Natural killer cell (primary cell): ENCODE data around the gene COQ8A. TPM values are rescaled to one million over a fixed set of nuclear protein-coding genes. Genes with fewer than 3 reads are reported as not detected.

Experiments
- ATAC-seq, 3 donors: fragments of 150-1000 bp in 2 of 3; fragments of 200-7000 bp in 1 of 3; cut with Tn5 transposase; 1 replicate in 1 of 3; 2 replicates in 2 of 3; pipeline ENCODE4 v1.10.0; 2021; ENCODE audit warnings: mild to moderate bottlenecking in 2 of 3, moderate library complexity in 2 of 3
- DNase-seq, 2 donors: peaks; one replicate each; pipeline versions ENCODE4 v3.0.0 to v3.0.0-alpha.2; 2013 to 2021; ENCODE audit warnings: mixed read lengths in 1 of 2
- H3K27ac ChIP-seq: one replicate; pipeline ENCODE4 v1.5.1; 2013; ENCODE audit warnings: mild to moderate bottlenecking, low read length
- H3K27me3 ChIP-seq: one replicate; pipeline ENCODE4 v1.6.1; 2013; ENCODE audit warnings: low read length; ENCODE audit not compliant: control insufficient read depth, insufficient read depth
- H3K36me3 ChIP-seq: one replicate; pipeline ENCODE4 v1.6.1; 2013; ENCODE audit warnings: low read length; ENCODE audit not compliant: control insufficient read depth, insufficient read depth
- H3K4me1 ChIP-seq: one replicate; pipeline ENCODE4 v1.6.1; 2013; ENCODE audit warnings: low read length; ENCODE audit not compliant: control insufficient read depth, insufficient read depth
- H3K4me3 ChIP-seq: one replicate; pipeline ENCODE4 v1.5.1; 2013; ENCODE audit warnings: low read length
- H3K9me3 ChIP-seq: one replicate; pipeline ENCODE4 v1.6.1; 2013; ENCODE audit warnings: low read length; ENCODE audit not compliant: control insufficient read depth, insufficient read depth
- H3K27ac Mint-ChIP-seq, 2 donors: one replicate each; pipeline ENCODE4 v1.8.0; 2022; ENCODE audit warnings: mild to moderate bottlenecking in 2 of 2, mixed read lengths in 2 of 2, moderate library complexity in 1 of 2
- H3K27me3 Mint-ChIP-seq, 2 donors: one replicate each; pipeline ENCODE4 v1.8.0; 2022; ENCODE audit warnings: low read depth in 2 of 2, mixed read lengths in 2 of 2
- H3K36me3 Mint-ChIP-seq: one replicate; pipeline ENCODE4 v1.8.0; 2022; ENCODE audit warnings: mixed read lengths
- H3K4me1 Mint-ChIP-seq, 2 donors: one replicate each; pipeline ENCODE4 v1.8.0; 2022; ENCODE audit warnings: mixed read lengths in 2 of 2
- H3K4me3 Mint-ChIP-seq: one replicate; pipeline ENCODE4 v1.8.0; 2022; ENCODE audit warnings: mild to moderate bottlenecking, moderate library complexity, mixed read lengths
- H3K9me3 Mint-ChIP-seq, 2 donors: one replicate each; pipeline ENCODE4 v1.8.0; 2022; ENCODE audit warnings: mixed read lengths in 2 of 2
- WGBS: methylation state at CpG from one replicate; pipeline ENCODE4 v1.1.7; 2013; ENCODE audit warnings: missing lambda C conversion rate; ENCODE audit not compliant: insufficient coverage; 5-methylcytosine and 5-hydroxymethylcytosine counted together
- intact Hi-C: fragments of 100-400 bp; cut with micrococcal nuclease; formaldehyde crosslinking; loops from one replicate; pipeline ENCODE4 v1.14.2; 2022
- total RNA-seq, 4 donors: library from RNA; stranded (reverse); fragments of 120-200 nt in 1 of 4; gene quantifications; one replicate each; pipeline versions ENCODE4 v1.2.3 to v1.2.4, GENCODE V29; 2013 to 2022
- TF ChIP-seq, protein P1 (sequence below): fragments of 200-600 bp; IDR thresholded peaks from one replicate; pipeline ENCODE4 v1.8.0; 2022; ENCODE audit warnings: antibody characterized with exemption

The COQ8A gene
- total RNA-seq, 3 donors from 2014 or later (not counting 1 experiment from before 2014, with no cell fraction given): 42.9 to 59.7 (median 56.2) TPM

DNA sequence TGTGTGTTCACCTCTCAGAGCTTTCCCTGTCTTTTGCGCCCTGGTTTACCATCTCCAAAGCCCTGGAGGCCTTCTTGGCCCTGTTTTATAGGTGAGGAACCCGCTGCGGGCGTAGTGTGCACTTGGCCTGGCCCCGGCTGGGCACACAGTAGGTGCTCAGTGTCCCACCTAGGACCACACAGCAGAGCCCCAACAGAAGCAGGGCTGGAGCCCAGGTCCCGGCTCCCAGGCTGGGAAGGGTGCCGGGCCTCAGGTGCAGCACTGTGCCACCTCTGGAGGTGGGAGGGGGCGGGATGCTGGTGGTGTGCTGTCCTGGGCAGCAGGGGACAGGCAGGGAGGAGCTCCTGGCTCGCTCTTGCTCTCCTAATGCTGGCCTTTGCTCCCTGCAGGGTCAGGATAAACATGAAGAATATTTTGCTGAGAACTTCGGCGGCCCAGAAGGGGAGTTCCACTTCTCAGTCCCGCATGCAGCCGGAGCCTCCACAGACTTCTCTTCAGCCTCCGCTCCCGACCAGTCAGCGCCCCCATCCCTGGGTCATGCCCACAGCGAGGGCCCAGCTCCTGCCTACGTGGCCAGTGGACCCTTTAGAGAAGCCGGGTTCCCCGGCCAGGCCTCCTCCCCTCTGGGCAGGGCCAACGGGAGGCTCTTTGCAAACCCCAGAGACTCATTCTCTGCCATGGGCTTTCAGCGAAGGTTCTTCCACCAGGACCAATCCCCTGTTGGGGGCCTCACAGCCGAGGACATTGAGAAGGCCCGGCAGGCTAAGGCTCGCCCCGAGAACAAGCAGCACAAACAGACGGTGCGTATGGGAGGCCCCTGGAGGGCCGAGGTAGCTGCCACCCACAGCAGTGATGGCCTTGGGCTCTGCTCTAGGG is 24.8 kb downstream of the COQ8A start:
- TF ChIP-seq, protein P1, sequence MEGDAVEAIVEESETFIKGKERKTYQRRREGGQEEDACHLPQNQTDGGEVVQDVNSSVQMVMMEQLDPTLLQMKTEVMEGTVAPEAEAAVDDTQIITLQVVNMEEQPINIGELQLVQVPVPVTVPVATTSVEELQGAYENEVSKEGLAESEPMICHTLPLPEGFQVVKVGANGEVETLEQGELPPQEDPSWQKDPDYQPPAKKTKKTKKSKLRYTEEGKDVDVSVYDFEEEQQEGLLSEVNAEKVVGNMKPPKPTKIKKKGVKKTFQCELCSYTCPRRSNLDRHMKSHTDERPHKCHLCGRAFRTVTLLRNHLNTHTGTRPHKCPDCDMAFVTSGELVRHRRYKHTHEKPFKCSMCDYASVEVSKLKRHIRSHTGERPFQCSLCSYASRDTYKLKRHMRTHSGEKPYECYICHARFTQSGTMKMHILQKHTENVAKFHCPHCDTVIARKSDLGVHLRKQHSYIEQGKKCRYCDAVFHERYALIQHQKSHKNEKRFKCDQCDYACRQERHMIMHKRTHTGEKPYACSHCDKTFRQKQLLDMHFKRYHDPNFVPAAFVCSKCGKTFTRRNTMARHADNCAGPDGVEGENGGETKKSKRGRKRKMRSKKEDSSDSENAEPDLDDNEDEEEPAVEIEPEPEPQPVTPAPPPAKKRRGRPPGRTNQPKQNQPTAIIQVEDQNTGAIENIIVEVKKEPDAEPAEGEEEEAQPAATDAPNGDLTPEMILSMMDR: no peak
- ATAC-seq (no peak), DNase-seq (no peak)
- Mint-ChIP-seq H3K27me3 (no peaks in the 10 kb centered on the region), H3K4me1 (peaks cover 7 to 9% of the 10 kb centered on the region in 2 donors), H3K27ac (no peak overlapping the region), H3K4me3 (no peak overlapping the region), H3K36me3 (no peaks in the 10 kb centered on the region), H3K9me3 (no peaks in the 10 kb centered on the region)
- no peaks in the 10 kb centered on the region for H3K27me3 ChIP-seq
- H3K27ac ChIP-seq: no peak overlapping the region
- intact Hi-C loops: no loop called here
- H3K36me3 ChIP-seq: peaks cover 15% of the 10 kb centered on the region
- no peaks in the 10 kb centered on the region for H3K9me3 ChIP-seq
- no peak overlapping the region for H3K4me3 ChIP-seq
- WGBS: 94% methylated on average over 29 of the region's 29 CpGs
- no peaks in the 10 kb centered on the region for H3K4me1 ChIP-seq

DNA sequence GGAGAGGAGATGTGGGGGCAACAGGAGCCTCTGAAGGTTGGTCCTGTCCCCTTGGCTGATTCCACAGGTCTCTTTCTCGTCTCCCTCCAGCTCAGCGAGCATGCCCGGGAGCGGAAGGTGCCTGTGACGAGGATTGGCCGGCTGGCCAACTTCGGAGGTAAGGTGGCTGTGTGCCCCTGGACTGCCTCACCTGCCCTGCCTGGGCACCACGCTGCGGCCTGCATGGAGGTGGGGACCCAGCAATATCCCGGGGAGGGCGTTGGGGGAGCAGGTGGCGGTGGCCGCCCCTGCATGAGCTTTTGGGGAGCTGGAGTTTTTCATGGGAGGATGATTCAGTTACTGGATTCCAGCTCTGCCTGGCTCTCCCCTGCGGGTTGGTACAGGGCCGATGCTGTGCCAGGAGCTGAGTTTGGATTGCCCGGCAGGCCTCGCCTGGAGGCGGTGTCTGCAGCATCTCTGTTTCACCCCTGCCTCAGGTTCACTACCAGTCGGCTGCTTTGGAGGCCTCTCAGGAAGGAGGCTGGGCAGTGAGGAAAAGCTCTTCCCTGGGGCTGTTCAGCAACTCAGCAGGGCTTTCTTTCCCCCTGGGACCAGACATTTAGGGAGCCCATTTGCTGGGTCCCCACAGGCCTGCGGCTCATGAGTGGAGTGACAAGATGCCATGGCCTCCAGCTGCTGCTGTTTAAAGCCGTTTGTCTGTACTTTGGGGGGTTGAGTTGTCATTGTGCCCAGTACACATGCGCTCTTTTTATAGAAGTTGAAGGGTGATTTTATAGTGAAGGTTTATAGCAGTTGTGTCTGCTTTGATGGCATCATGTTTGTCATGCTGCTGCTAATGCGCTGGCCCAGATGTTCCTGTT is 25.7 kb downstream of the COQ8A start:
- Histone ChIP-seq H3K4me3 (no peak overlapping the region), H3K9me3 (no peaks in the 10 kb centered on the region), H3K36me3 (peaks cover 15% of the 10 kb centered on the region), H3K27me3 (no peaks in the 10 kb centered on the region), H3K27ac (no peak overlapping the region), H3K4me1 (no peaks in the 10 kb centered on the region)
- H3K27me3 Mint-ChIP-seq: no peaks in the 10 kb centered on the region
- no peak overlapping the region for H3K4me3 Mint-ChIP-seq
- no peaks in the 10 kb centered on the region for H3K9me3 Mint-ChIP-seq
- no peak overlapping the region for H3K27ac Mint-ChIP-seq
- peaks cover 7 to 9% of the 10 kb centered on the region in 2 donors for H3K4me1 Mint-ChIP-seq
- 98% methylated on average over 23 of the region's 23 CpGs for WGBS
- ATAC-seq: no peak
- TF ChIP-seq, protein P1: no peak
- intact Hi-C loops: no loop called here
- H3K36me3 Mint-ChIP-seq: no peaks in the 10 kb centered on the region
- DNase-seq: no peak

DNA sequence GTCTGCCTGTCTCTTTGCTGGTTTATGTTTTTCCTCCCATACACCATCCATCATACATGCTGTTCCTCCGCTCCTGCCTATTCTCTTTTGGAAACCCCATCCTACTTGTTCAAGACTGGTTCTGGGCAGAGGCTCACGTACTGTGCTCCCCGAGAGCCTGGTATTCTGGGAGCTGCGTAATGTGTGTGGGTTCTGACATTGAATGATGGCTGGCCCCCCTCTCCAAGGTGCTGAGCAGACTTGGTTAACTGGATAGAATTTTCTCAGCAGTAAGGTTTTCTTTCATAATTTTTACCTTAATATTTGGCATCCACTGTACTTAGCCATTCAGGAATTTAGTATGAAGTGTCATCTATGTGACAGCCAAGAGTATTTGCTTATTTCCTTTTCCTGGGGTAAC is 26.6 kb downstream of the COQ8A start:
- TF ChIP-seq, protein P1: no peak
- DNase-seq (no peak), ATAC-seq (no peak)
- intact Hi-C loops: no loop called here
- Mint-ChIP-seq H3K27ac (no peak overlapping the region), H3K27me3 (no peaks in the 10 kb centered on the region), H3K9me3 (peaks cover 0 to 1% of the 10 kb centered on the region in 2 donors), H3K36me3 (peaks cover 3% of the 10 kb centered on the region), H3K4me3 (no peak overlapping the region), H3K4me1 (peaks cover 7 to 12% of the 10 kb centered on the region in 2 donors)
- H3K9me3 ChIP-seq: no peaks in the 10 kb centered on the region
- H3K4me1 ChIP-seq: no peaks in the 10 kb centered on the region
- WGBS: 98% methylated on average over 4 of the region's 4 CpGs
- peaks cover 17% of the 10 kb centered on the region for H3K36me3 ChIP-seq
- no peak overlapping the region for H3K4me3 ChIP-seq
- H3K27ac ChIP-seq: no peak overlapping the region
- no peaks in the 10 kb centered on the region for H3K27me3 ChIP-seq
